Activated T-helper 9 cell treated with anti-CD3 and anti-CD28 coated beads, Interleukin-2, amount 50 U/mL, for 16 hours (primary cell): ENCODE data around the gene CHST5.
"Not testable (repeated sequence)": the region's sequence is repeated elsewhere in the genome, so short reads cannot be mapped to it uniquely, and the experiment has no call there.

Experiments used
- DNase-seq: peaks from one replicate; pipeline ENCODE4 v3.0.0-alpha.2; 2020; ENCODE audit warnings: low read depth

CHST5 gene

GRCh38 chr16:75506107-75506506 lies 29.8 kb downstream of the CHST5 start:
- DNase-seq, result no peak

- no peak for DNase-seq
These were observed 32.1 kb downstream of the CHST5 start for GRCh38 chr16:75503801-75504200.

GRCh38 chr16:75502916-75503605 lies 32.8 kb downstream of the CHST5 start:
- DNase-seq, result no peak

GRCh38 chr16:75501820-75502219 lies 34.1 kb downstream of the CHST5 start:
- DNase-seq, result not testable (repeated sequence)

GRCh38 chr16:75501359-75501758 lies 34.5 kb downstream of the CHST5 start:
- DNase-seq, result no peak

GRCh38 chr16:75498605-75499322 lies 37.1 kb downstream of the CHST5 start:
- DNase-seq, result not testable (repeated sequence)

GRCh38 chr16:75497558-75497957 lies 38.4 kb downstream of the CHST5 start:
- DNase-seq, result no peak

GRCh38 chr16:75495076-75495674 lies 40.7 kb downstream of the CHST5 start, which contains the start of gene CHST6:
Gene CHST6, minus strand, starts transcription at chr16:75495441. Its CDS starts 15,613 bp downstream, at chr16:75479828.
- DNase-seq, result no peak

- DNase-seq, result no peak
These were observed 41.2 kb downstream of the CHST5 start for GRCh38 chr16:75494661-75495075.

GRCh38 chr16:75494184-75494583 lies 41.7 kb downstream of the CHST5 start:
- no peak for DNase-seq

GRCh38 chr16:75491876-75492275 lies 44.0 kb downstream of the CHST5 start:
- no peak for DNase-seq

- no peak for DNase-seq
These were observed 47.6 kb downstream of the CHST5 start for GRCh38 chr16:75488322-75488721.

- DNase-seq, result no peak
These were observed 49.1 kb downstream of the CHST5 start for GRCh38 chr16:75486676-75487313.

- no peak for DNase-seq
These were observed 49.8 kb downstream of the CHST5 start for GRCh38 chr16:75486014-75486675.

GRCh38 chr16:75485230-75486013 lies 50.5 kb downstream of the CHST5 start:
- DNase-seq, result no peak

GRCh38 chr16:75483222-75483621 lies 52.7 kb downstream of the CHST5 start:
- no peak for DNase-seq

- no peak for DNase-seq
These were observed 53.3 kb downstream of the CHST5 start for GRCh38 chr16:75482434-75483205.

GRCh38 chr16:75481475-75481874 lies 54.4 kb downstream of the CHST5 start:
- DNase-seq, result no peak

- no peak for DNase-seq
These were observed 56.4 kb downstream of the CHST5 start for GRCh38 chr16:75479421-75479990.
